Peyer's patch (tissue), 4 donors: ENCODE measurements around the gene HSPG2.

Experiments used
- POLR2A ChIP-seq, 2 donors: fragments of 450-650 bp; IDR thresholded peaks; one replicate each; pipeline ENCODE4 v1.5.1; 2017; ENCODE audit warnings: antibody characterized with exemption in 2 of 2, mild to moderate bottlenecking in 2 of 2, moderate library complexity in 2 of 2
- TF ChIP-seq, protein P1 (sequence below), 6 experiments: fragments of 450-650 bp in 4 of 6; fragments of 200-600 bp in 2 of 6; sonication (generic) in 1 of 6; IDR thresholded peaks; one replicate each; pipeline ENCODE4 v1.5.1; 2017 to 2019; ENCODE audit warnings: antibody characterized with exemption in 6 of 6, mild to moderate bottlenecking in 3 of 6, moderate library complexity in 1 of 6

DNA sequence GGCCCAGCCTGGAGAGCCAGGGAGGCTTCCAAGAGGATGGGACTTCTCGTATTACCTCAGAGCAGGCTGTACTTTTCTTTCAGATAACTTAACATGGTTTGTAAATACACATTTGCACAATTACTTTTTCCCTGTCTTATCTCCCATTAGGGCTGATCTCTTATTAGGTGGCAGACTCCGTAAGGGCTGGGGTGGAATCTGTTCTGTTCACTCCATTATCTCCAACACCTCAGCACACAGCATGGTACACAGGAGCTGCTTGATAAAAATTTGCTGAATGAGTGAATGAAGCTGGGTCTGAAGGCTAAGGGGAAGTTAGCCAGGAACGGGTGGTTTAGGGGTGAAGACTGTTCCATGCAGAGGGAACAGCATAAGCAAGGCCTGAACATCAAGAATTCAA lies 76.1 kb downstream of the HSPG2 start:
- no peak for TF ChIP-seq POLR2A (IDR thresholded peaks at IDR 0.05)
- TF ChIP-seq, protein P1, sequence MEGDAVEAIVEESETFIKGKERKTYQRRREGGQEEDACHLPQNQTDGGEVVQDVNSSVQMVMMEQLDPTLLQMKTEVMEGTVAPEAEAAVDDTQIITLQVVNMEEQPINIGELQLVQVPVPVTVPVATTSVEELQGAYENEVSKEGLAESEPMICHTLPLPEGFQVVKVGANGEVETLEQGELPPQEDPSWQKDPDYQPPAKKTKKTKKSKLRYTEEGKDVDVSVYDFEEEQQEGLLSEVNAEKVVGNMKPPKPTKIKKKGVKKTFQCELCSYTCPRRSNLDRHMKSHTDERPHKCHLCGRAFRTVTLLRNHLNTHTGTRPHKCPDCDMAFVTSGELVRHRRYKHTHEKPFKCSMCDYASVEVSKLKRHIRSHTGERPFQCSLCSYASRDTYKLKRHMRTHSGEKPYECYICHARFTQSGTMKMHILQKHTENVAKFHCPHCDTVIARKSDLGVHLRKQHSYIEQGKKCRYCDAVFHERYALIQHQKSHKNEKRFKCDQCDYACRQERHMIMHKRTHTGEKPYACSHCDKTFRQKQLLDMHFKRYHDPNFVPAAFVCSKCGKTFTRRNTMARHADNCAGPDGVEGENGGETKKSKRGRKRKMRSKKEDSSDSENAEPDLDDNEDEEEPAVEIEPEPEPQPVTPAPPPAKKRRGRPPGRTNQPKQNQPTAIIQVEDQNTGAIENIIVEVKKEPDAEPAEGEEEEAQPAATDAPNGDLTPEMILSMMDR (IDR thresholded peaks at IDR 0.05) = no peak
